Caco-2 (cell line): ENCODE data around the gene RPH3AL. TPM values are rescaled to one million over a fixed set of nuclear protein-coding genes. Genes with fewer than 3 reads are reported as not detected.
A peak's percentile ranks its signal among the peaks of the same experiment; 100 is the strongest.

ENCODE experiments used
- BruUV-seq: library from RNA; stranded (reverse); fragments of 400-500 nt; replicated peaks from 2 replicates; lab custom pipeline; 2021; lab: Mats Ljungman, UMichigan
- CTCF ChIA-PET: fragments of 300-600 bp; sonication (Branson Sonifier 250); formaldehyde crosslinking; loops from one replicate; lab custom pipeline; 2022; ENCODE audit warnings: antibody characterized with exemption; lab: Charles Lee
- POLR2A ChIA-PET: fragments of 300-600 bp; sonication (Branson Sonifier 250); formaldehyde crosslinking; loops from one replicate; lab custom pipeline; 2022; ENCODE audit warnings: antibody characterized with exemption; lab: Charles Lee
- DNase-seq, 2 experiments: peaks; one replicate each; pipeline versions ENCODE4 v3.0.0 to v3.0.0-alpha.2; 2020 to 2022
- H3K27me3 ChIP-seq: replicated peaks from 2 replicates; pipeline ENCODE4 v1.6.0; 2011; ENCODE audit warnings: low read length; ENCODE audit not compliant: control insufficient read depth, insufficient read depth
- H3K36me3 ChIP-seq: 2 replicates; pipeline ENCODE4 v1.5.1; 2011; ENCODE audit warnings: low read length; ENCODE audit not compliant: control insufficient read depth, insufficient read depth
- H3K4me1 ChIP-seq: fragments of 250-450 bp; sonication (Bioruptor Pico); 2 replicates; pipeline ENCODE4 v1.5.1; 2020; ENCODE audit warnings: mild to moderate bottlenecking
- H3K4me3 ChIP-seq: 2 replicates; pipeline ENCODE4 v1.5.1; 2011; ENCODE audit warnings: low read depth, mild to moderate bottlenecking, control low read depth, low read length
- H3K9me3 ChIP-seq: fragments of 250-450 bp; sonication (Bioruptor Pico); 2 replicates; pipeline ENCODE4 v1.5.1; 2020; ENCODE audit warnings: mild to moderate bottlenecking, moderate library complexity
- H3K27ac Mint-ChIP-seq: one replicate; pipeline ENCODE4 v1.8.0; 2022; ENCODE audit warnings: mixed read lengths; ENCODE audit not compliant: unreplicated experiment
- H3K27me3 Mint-ChIP-seq: one replicate; pipeline ENCODE4 v1.8.0; 2022; ENCODE audit warnings: mixed read lengths; ENCODE audit not compliant: insufficient read depth, unreplicated experiment
- H3K36me3 Mint-ChIP-seq: one replicate; pipeline ENCODE4 v1.8.0; 2022; ENCODE audit warnings: mild to moderate bottlenecking, mixed read lengths; ENCODE audit not compliant: insufficient read depth, unreplicated experiment
- H3K4me1 Mint-ChIP-seq: one replicate; pipeline ENCODE4 v1.8.0; 2022; ENCODE audit warnings: low read depth, mixed read lengths; ENCODE audit not compliant: unreplicated experiment
- H3K4me3 Mint-ChIP-seq: one replicate; pipeline ENCODE4 v1.8.0; 2022; ENCODE audit warnings: mild to moderate bottlenecking, moderate library complexity, mixed read lengths; ENCODE audit not compliant: unreplicated experiment
- H3K9me3 Mint-ChIP-seq: one replicate; pipeline ENCODE4 v1.8.0; 2022; ENCODE audit warnings: mixed read lengths; ENCODE audit not compliant: unreplicated experiment
- intact Hi-C: fragments of 100-400 bp; cut with micrococcal nuclease; formaldehyde crosslinking; loops from one replicate; pipeline ENCODE4 v1.10.0; 2022; ENCODE audit not compliant: unreplicated experiment
- total RNA-seq: library from RNA; stranded (reverse); gene quantifications from 2 replicates; pipeline ENCODE4 v1.2.3, GENCODE V29; 2022
- TF ChIP-seq, protein P1 (sequence below), 2 experiments: fragments of 200-600 bp in 1 of 2; IDR thresholded peaks; 1 replicate in 1 of 2; 2 replicates in 1 of 2; pipeline versions ENCODE4 v1.5.1 to v1.8.0; 2011 to 2022; ENCODE audit warnings: antibody characterized with exemption in 1 of 2, control low read depth in 1 of 2, inconsistent platforms in 1 of 2, low read depth in 1 of 2, low read length in 1 of 2, mild to moderate bottlenecking in 1 of 2, moderate library complexity in 1 of 2; ENCODE audit not compliant: insufficient read depth in 1 of 2, severe bottlenecking in 1 of 2, unreplicated experiment in 1 of 2

The RPH3AL gene
- total RNA-seq, 1 experiment from 2014 or later: 36.0 TPM

DNA sequence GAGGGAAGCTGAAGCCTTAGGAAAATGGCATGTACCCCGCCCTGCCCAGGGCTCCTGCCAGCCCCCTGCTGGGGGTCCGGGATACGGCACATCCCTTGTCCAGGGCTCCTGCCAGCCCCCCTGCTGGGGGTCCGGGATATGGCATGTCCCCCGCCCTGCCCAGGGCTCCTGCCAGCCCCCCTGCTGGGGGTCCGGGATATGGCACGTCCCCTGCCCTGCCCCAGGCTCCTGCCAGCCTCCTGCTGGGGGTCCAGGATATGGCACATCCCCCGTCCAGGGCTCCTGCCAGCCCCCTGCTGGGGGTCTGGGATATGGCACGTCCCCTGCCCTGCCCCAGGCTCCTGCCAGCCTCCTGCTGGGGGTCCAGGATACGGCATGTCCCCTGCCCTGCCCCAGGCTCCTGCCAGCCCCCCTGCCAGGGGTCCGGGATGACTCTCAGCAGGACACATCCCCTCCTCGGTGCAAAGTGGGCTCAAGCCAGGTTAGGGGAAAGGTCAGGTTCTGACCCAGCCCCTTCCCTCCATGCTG lies 43.2 kb downstream of the RPH3AL start:
- peaks cover 3% of the 10 kb centered on the region for H3K9me3 Mint-ChIP-seq
- no TSS peak for BruUV-seq
- no peaks in the 10 kb centered on the region for H3K27me3 Mint-ChIP-seq
- no peaks in the 10 kb centered on the region for H3K4me1 Mint-ChIP-seq
- ChIA-PET POLR2A (no interaction called here), CTCF (interaction anchor here (0.6 to 1.2 kb wide), 6 partner anchors 8 to 316 kb away, joined by 3 to 5 read pairs (median 4); no protein-coding TSS in a partner anchor)
- H3K9me3 ChIP-seq: no peaks in the 10 kb centered on the region
- H3K36me3 ChIP-seq: no peaks in the 10 kb centered on the region; the same call in none of the 2 replicates
- H3K4me1 ChIP-seq: no peaks in the 10 kb centered on the region
- TF ChIP-seq, protein P1, sequence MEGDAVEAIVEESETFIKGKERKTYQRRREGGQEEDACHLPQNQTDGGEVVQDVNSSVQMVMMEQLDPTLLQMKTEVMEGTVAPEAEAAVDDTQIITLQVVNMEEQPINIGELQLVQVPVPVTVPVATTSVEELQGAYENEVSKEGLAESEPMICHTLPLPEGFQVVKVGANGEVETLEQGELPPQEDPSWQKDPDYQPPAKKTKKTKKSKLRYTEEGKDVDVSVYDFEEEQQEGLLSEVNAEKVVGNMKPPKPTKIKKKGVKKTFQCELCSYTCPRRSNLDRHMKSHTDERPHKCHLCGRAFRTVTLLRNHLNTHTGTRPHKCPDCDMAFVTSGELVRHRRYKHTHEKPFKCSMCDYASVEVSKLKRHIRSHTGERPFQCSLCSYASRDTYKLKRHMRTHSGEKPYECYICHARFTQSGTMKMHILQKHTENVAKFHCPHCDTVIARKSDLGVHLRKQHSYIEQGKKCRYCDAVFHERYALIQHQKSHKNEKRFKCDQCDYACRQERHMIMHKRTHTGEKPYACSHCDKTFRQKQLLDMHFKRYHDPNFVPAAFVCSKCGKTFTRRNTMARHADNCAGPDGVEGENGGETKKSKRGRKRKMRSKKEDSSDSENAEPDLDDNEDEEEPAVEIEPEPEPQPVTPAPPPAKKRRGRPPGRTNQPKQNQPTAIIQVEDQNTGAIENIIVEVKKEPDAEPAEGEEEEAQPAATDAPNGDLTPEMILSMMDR (IDR thresholded peaks at IDR 0.05; ENCODE audit: insufficient read depth in 1 of 2, low read depth in 1 of 2, low read length in 1 of 2, severe bottlenecking in 1 of 2, unreplicated experiment in 1 of 2): peak; percentile 88 to 98
- H3K27me3 ChIP-seq: no peaks in the 10 kb centered on the region
- H3K27ac Mint-ChIP-seq: no peak overlapping the region
- no peak overlapping the region for H3K4me3 ChIP-seq
- intact Hi-C loops: loop anchor here (5.0 kb wide), 1 partner anchor 78 kb away; no protein-coding TSS in a partner anchor
- DNase-seq: peak; percentile 65 to 86
- H3K36me3 Mint-ChIP-seq: peaks cover 13% of the 10 kb centered on the region
- H3K4me3 Mint-ChIP-seq: no peak overlapping the region

DNA sequence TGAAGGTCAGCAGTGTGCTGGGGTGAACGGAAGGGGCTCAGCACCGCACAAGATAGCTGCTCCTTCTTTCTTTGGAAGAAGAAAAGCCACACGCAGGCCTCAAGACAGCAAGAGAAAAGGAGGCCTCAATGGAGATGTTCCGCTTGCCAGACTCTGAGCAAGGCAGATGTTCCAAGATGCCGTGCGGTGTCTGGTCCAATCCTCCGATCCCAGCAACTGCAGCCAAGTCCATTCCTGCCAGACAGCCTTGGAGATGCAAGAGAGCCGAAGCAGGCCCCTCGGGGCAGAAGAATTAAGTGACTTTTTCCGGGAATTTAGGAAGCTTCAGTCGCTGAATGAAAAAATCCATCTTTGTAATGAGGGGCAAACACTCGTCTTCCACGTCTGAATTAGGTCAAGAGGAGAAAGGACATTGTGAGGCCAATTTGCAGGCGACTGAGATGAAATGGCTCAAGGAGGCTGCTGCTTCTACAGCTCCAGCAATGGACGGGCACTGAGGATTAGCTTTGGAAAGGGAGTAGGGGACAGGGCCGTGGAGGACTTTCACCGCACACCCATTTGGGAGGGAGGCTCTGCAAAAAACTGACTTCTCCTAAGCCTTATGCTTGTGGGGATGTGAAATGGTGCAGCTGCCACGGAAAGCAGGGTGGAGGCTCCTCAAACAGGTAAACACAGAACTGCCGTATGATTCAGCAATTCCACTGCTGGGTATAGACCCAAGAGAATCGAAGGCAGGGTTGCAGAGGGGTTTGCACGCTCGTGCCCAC lies 44.7 kb downstream of the RPH3AL start:
- Histone ChIP-seq H3K36me3 (no peaks in the 10 kb centered on the region; the same call in none of the 2 replicates), H3K4me3 (no peak overlapping the region), H3K9me3 (no peaks in the 10 kb centered on the region), H3K4me1 (no peaks in the 10 kb centered on the region), H3K27me3 (no peaks in the 10 kb centered on the region)
- DNase-seq: no peak
- BruUV-seq: no TSS peak
- Mint-ChIP-seq H3K4me1 (no peaks in the 10 kb centered on the region), H3K9me3 (no peaks in the 10 kb centered on the region), H3K4me3 (no peak overlapping the region), H3K36me3 (peaks cover 13% of the 10 kb centered on the region), H3K27ac (no peak overlapping the region), H3K27me3 (no peaks in the 10 kb centered on the region)
- ChIA-PET CTCF (interaction anchor here (0.6 to 1.2 kb wide), 4 partner anchors 11 to 435 kb away, joined by 3 to 5 read pairs (median 4); no protein-coding TSS in a partner anchor), POLR2A (no interaction called here)
- intact Hi-C loops: loop anchor here (5.0 kb wide), 1 partner anchor 79 kb away; no protein-coding TSS in a partner anchor
- TF ChIP-seq, protein P1 (IDR thresholded peaks at IDR 0.05; ENCODE audit: insufficient read depth in 1 of 2, low read depth in 1 of 2, low read length in 1 of 2, severe bottlenecking in 1 of 2, unreplicated experiment in 1 of 2): no peak

DNA sequence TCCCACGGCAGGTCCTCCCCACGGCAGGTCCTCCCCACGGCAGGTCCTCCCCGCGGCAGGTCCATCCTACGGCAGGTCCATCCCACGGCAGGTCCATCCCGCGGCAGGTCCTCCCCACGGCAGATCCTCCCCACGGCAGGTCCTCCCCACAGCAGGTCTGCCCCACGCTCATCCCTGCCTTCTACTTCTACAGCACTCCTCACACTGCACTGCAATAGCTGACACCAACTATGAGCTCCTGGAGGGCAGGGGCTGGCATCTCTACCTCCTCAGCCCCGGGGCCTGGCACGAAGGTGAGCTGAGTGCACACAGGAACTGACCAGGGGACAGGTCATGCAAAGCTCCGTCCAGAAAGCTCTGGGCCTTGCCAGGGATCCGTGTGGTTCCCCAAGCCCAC lies 45.3 kb downstream of the RPH3AL start:
- Mint-ChIP-seq H3K9me3 (no peaks in the 10 kb centered on the region), H3K27ac (no peak overlapping the region), H3K4me1 (no peaks in the 10 kb centered on the region), H3K27me3 (no peaks in the 10 kb centered on the region), H3K4me3 (no peak overlapping the region), H3K36me3 (peaks cover 13% of the 10 kb centered on the region)
- DNase-seq: no peak
- TF ChIP-seq, protein P1 (IDR thresholded peaks at IDR 0.05; ENCODE audit: insufficient read depth in 1 of 2, low read depth in 1 of 2, low read length in 1 of 2, severe bottlenecking in 1 of 2, unreplicated experiment in 1 of 2): no peak
- H3K9me3 ChIP-seq: no peaks in the 10 kb centered on the region
- no TSS peak for BruUV-seq
- H3K4me3 ChIP-seq: no peak overlapping the region
- POLR2A ChIA-PET: no interaction called here
- no peaks in the 10 kb centered on the region for H3K27me3 ChIP-seq
- intact Hi-C loops: loop anchor here (5.0 kb wide), 1 partner anchor 80 kb away; no protein-coding TSS in a partner anchor
- CTCF ChIA-PET: interaction anchor here (0.7 kb wide), 1 partner anchor 94 kb away, joined by 4 read pairs; no protein-coding TSS in a partner anchor
- H3K36me3 ChIP-seq: no peaks in the 10 kb centered on the region; the same call in none of the 2 replicates
- H3K4me1 ChIP-seq: no peaks in the 10 kb centered on the region
